ENCODE results near the gene PTPRN2. TPM values are rescaled to one million over a fixed set of nuclear protein-coding genes. Genes with fewer than 3 reads are reported as not detected.
A peak's percentile ranks its signal among the peaks of the same experiment; 100 is the strongest.

Gene PTPRN2
- total and polyA plus RNA-seq, 4 donors: 18.1 to 69.9 (median 50.4) TPM

GRCh38 chr7:158272509-158273137 is 315.0 kb downstream of the PTPRN2 start:
- Histone ChIP-seq H3K9me3 (ENCODE audit: control insufficient read depth, insufficient read depth, low read length) (no peaks in the 10 kb centered on the region), H3K4me3 (ENCODE audit: low read depth, low read length) (no peak overlapping the region)
- no peak for DNase-seq (ENCODE audit: low read depth in 4 of 6, low spot score in 6 of 6)

DNA sequence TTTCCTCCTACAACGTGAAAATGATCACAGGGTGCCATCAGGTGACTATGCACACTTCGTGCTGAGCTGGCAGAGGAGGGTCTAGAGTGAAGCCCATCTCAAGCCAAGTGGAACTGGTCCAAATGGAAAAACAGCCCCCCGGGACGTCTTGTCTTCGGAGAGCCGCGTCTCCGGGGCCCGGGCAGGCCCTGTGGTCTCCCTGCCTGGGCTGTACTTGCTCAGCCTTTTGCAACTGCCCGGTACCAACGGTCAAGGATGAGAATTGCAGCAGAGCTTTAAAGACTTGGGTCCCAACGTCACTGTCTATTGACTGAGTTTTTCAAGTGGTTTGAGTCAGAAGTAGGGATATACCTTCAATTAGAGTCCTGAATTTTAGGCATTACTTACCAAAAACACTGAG is 315.5 kb downstream of the PTPRN2 start:
- Histone ChIP-seq H3K4me3 (ENCODE audit: low read depth, low read length) (no peak overlapping the region), H3K27me3 (ENCODE audit: control insufficient read depth, insufficient read depth, low read length) (no peaks in the 10 kb centered on the region), H3K36me3 (ENCODE audit: control insufficient read depth, insufficient read depth, low read length) (peaks cover 11% of the 10 kb centered on the region), H3K27ac (ENCODE audit: low read depth, low read length) (no peak overlapping the region), H3K4me1 (ENCODE audit: control insufficient read depth, insufficient read depth, low read length) (peaks cover 27% of the 10 kb centered on the region), H3K9me3 (ENCODE audit: control insufficient read depth, insufficient read depth, low read length) (no peaks in the 10 kb centered on the region)
- no peak for DNase-seq (ENCODE audit: low read depth in 4 of 6, low spot score in 6 of 6)
- WGBS (ENCODE audit: insufficient coverage): 89% methylated on average over 11 of the region's 12 CpGs

More at GRCh38 chr7:158272509-158273137, 315.0 kb downstream of the PTPRN2 start:
- 95% methylated on average over 14 of the region's 15 CpGs for WGBS (ENCODE audit: insufficient coverage)
- H3K27me3 ChIP-seq (ENCODE audit: control insufficient read depth, insufficient read depth, low read length): no peaks in the 10 kb centered on the region
- peaks cover 11% of the 10 kb centered on the region for H3K36me3 ChIP-seq (ENCODE audit: control insufficient read depth, insufficient read depth, low read length)
- H3K27ac ChIP-seq (ENCODE audit: low read depth, low read length): no peak overlapping the region
- H3K4me1 ChIP-seq (ENCODE audit: control insufficient read depth, insufficient read depth, low read length): peaks cover 27% of the 10 kb centered on the region

GRCh38 chr7:158271646-158272045 is 316.0 kb downstream of the PTPRN2 start:
- 90% methylated on average over 8 of the region's 11 CpGs for whole genome bisulfite sequencing (ENCODE audit: insufficient coverage)
- Histone ChIP-seq H3K4me3 (ENCODE audit: low read depth, low read length) (no peak overlapping the region), H3K27ac (ENCODE audit: low read depth, low read length) (no peak overlapping the region), H3K27me3 (ENCODE audit: control insufficient read depth, insufficient read depth, low read length) (no peaks in the 10 kb centered on the region), H3K9me3 (ENCODE audit: control insufficient read depth, insufficient read depth, low read length) (no peaks in the 10 kb centered on the region), H3K4me1 (ENCODE audit: control insufficient read depth, insufficient read depth, low read length) (peaks cover 26% of the 10 kb centered on the region), H3K36me3 (ENCODE audit: control insufficient read depth, insufficient read depth, low read length) (peaks cover 10% of the 10 kb centered on the region)
- DNase-seq (ENCODE audit: low read depth in 4 of 6, low spot score in 6 of 6): no peak

DNA sequence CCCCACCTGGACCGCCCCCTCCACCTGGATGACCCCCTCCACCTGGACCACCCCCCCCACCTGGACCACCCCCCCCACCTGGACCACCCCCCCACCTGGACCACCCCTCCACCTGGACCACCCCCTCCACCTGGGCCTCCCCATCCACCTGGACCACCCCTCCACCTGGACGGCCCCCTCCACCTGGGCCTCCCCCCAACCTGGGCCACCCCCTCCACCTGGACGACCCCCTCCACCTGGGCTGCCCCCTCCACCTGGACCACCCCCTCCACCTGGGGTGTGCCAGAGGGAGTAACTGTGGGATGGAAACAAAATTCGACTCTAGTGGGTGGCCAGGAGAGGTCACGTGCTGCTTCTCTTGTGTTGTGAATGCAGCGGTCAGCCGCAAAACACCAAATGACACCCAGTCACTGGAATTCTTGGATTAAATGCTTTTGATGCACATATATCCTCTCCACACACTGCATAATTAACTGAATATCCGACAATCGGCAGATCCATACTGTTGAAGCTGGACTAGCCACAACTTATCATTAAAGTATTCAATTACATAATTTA is 316.7 kb downstream of the PTPRN2 start:
- Histone ChIP-seq H3K27me3 (ENCODE audit: control insufficient read depth, insufficient read depth, low read length) (no peaks in the 10 kb centered on the region), H3K27ac (ENCODE audit: low read depth, low read length) (no peak overlapping the region), H3K4me3 (ENCODE audit: low read depth, low read length) (no peak overlapping the region), H3K36me3 (ENCODE audit: control insufficient read depth, insufficient read depth, low read length) (peaks cover 11% of the 10 kb centered on the region), H3K9me3 (ENCODE audit: control insufficient read depth, insufficient read depth, low read length) (no peaks in the 10 kb centered on the region), H3K4me1 (ENCODE audit: control insufficient read depth, insufficient read depth, low read length) (peaks cover 22% of the 10 kb centered on the region)
- 100% methylated on average over 2 of the region's 9 CpGs for WGBS (ENCODE audit: insufficient coverage)
- DNase-seq (ENCODE audit: low read depth in 4 of 6, low spot score in 6 of 6): no peak

DNA sequence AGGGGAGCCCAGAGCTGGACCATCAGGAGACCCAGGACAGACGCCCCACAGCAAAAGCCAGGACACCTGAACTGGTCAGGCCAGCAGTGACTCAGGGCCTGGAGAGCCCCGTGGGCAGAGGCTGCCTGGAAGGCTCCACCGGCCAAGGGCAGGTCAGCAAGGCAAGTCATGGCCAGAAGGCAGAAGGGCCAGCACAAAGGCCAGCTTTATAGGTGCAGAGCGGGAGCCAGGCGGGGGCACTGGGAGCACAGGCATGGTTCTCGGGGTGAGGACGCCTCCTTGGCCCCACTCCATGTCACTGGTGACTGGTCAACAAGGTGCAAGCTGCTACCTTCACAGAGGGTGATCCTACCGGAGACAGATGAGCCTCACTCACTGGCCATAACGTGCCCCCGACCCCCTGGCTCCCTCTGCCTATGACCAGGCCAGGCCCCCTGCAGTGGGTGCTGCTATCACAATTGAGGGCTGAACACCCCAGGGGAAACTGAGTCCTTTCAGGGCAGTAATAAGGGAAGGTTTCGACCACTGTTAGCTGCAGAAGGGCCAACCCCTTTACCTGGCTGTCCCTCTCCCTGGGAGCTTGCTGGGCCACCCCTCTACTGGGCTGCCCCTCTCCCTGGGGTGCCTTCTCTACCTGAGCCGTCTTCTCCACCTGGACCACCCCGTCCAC is 317.4 kb downstream of the PTPRN2 start:
- peaks cover 15% of the 10 kb centered on the region for H3K4me1 ChIP-seq (ENCODE audit: control insufficient read depth, insufficient read depth, low read length)
- H3K4me3 ChIP-seq (ENCODE audit: low read depth, low read length): no peak overlapping the region
- WGBS (ENCODE audit: insufficient coverage): 92% methylated on average over 10 of the region's 13 CpGs
- no peak for DNase-seq (ENCODE audit: low read depth in 4 of 6, low spot score in 6 of 6)
- H3K27me3 ChIP-seq (ENCODE audit: control insufficient read depth, insufficient read depth, low read length): no peaks in the 10 kb centered on the region
- H3K9me3 ChIP-seq (ENCODE audit: control insufficient read depth, insufficient read depth, low read length): no peaks in the 10 kb centered on the region
- H3K36me3 ChIP-seq (ENCODE audit: control insufficient read depth, insufficient read depth, low read length): peaks cover 17% of the 10 kb centered on the region
- H3K27ac ChIP-seq (ENCODE audit: low read depth, low read length): no peak overlapping the region

DNA sequence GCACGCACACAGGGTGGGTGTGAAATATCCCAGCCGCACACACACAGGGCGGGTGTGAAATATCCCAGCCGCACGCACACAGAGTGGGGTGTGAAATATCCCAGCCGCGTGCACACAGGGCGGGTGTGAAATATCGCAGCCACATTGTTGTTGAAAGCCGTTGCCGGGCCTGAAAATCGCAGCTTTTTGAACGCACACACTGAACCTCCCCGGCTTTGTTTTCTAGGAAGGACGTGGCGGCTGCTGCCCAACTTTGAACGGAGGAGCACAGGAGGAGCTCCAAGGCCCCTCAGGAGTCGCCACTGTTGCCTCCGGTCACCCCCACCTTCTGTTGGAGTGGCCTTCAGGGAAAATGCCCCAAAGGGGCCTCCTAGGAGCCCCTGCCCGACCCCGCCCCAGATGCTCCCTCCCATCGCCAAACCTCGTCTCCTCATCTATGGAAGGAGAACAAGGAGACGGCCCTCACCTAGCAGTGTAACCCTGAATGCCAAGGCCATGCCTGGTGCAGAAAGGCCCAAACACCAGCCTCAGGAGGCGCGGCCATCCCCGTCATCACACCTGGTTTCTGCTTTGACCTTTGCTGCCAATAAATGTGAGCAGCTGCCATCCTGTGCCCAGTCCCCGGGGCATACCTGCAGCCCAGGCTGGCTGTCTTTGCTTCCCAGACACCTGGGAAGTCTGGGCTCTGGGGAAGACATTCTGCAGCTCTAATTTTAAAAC is 318.6 kb downstream of the PTPRN2 start:
- Histone ChIP-seq H3K9me3 (ENCODE audit: control insufficient read depth, insufficient read depth, low read length) (no peaks in the 10 kb centered on the region), H3K4me3 (ENCODE audit: low read depth, low read length) (no peak overlapping the region), H3K27ac (ENCODE audit: low read depth, low read length) (no peak overlapping the region), H3K36me3 (ENCODE audit: control insufficient read depth, insufficient read depth, low read length) (peaks cover 21% of the 10 kb centered on the region), H3K27me3 (ENCODE audit: control insufficient read depth, insufficient read depth, low read length) (no peaks in the 10 kb centered on the region), H3K4me1 (ENCODE audit: control insufficient read depth, insufficient read depth, low read length) (peaks cover 4% of the 10 kb centered on the region)
- peak in 1 of 6 donors; percentile 37 for DNase-seq (ENCODE audit: low read depth in 4 of 6, low spot score in 6 of 6)
- 84% methylated on average over 28 of the region's 28 CpGs for WGBS (ENCODE audit: insufficient coverage)

GRCh38 chr7:158267742-158268435 is 319.7 kb downstream of the PTPRN2 start:
- no peak overlapping the region for H3K27ac ChIP-seq (ENCODE audit: low read depth, low read length)

DNA sequence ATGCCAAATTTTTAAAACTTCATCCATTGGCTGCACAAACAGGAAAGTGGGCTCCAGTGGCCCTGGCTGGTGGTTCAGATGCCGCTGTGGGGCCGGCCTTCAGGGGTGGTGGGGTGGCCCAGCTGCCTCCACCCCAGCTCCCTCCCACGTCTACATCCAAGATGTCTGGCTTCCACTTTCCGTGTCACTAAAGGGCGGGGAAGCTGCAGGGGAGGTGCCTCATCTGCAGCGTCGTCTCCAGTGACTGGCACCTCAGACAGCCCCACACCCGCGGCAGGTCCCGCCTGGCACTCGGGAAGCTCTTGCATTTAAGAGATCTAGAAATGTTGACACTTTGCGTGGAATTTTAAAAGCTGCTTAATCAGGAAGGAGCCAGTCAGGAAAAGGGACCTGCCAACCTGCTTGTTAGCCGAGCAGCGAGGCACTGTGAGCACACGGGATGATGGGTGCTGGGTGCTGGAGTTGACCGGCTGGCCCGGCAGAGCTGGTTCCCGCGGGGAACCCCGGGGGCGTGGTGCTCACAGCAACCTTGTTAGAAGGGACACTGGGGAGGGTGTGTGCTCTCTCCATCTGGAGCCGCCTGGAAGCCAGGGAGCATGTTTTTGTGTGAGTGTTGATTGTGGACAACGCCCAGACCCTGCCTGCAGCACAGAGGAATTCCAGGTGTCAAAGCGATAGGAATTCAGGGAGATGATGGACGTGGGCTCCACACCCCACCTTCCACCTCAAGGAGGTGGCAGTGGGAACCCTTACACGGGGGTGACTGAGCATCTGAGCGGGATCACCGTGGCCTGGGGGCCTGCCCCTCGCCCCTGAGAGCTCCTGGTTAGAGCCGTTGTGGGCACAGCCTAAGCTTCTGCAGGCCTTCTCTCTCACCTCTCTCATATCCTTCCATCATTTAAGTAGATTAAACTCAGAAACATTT is 320.5 kb downstream of the PTPRN2 start:
- Histone ChIP-seq H3K4me1 (ENCODE audit: control insufficient read depth, insufficient read depth, low read length) (peaks cover 4% of the 10 kb centered on the region), H3K27me3 (ENCODE audit: control insufficient read depth, insufficient read depth, low read length) (no peaks in the 10 kb centered on the region), H3K9me3 (ENCODE audit: control insufficient read depth, insufficient read depth, low read length) (no peaks in the 10 kb centered on the region), H3K4me3 (ENCODE audit: low read depth, low read length) (no peak overlapping the region), H3K36me3 (ENCODE audit: control insufficient read depth, insufficient read depth, low read length) (peaks cover 18% of the 10 kb centered on the region), H3K27ac (ENCODE audit: low read depth, low read length) (no peak overlapping the region)
- DNase-seq (ENCODE audit: low read depth in 4 of 6, low spot score in 6 of 6): no peak
- 90% methylated on average over 25 of the region's 30 CpGs for WGBS (ENCODE audit: insufficient coverage)

More at GRCh38 chr7:158267742-158268435, 319.7 kb downstream of the PTPRN2 start:
- DNase-seq (ENCODE audit: low read depth in 4 of 6, low spot score in 6 of 6): peak in 2 of 6 donors; percentile 34 to 58
- peaks cover 18% of the 10 kb centered on the region for H3K36me3 ChIP-seq (ENCODE audit: control insufficient read depth, insufficient read depth, low read length)
- no peak overlapping the region for H3K4me3 ChIP-seq (ENCODE audit: low read depth, low read length)
- no peaks in the 10 kb centered on the region for H3K27me3 ChIP-seq (ENCODE audit: control insufficient read depth, insufficient read depth, low read length)
- H3K9me3 ChIP-seq (ENCODE audit: control insufficient read depth, insufficient read depth, low read length): no peaks in the 10 kb centered on the region
- 81% methylated on average over 29 of the region's 29 CpGs for WGBS (ENCODE audit: insufficient coverage)
- H3K4me1 ChIP-seq (ENCODE audit: control insufficient read depth, insufficient read depth, low read length): peaks cover 4% of the 10 kb centered on the region
